GM18517 (cell line): ENCODE measurements around the gene OTOGL.

Source experiments
- ATAC-seq: cut with Tn5 transposase; IDR thresholded peaks from one replicate; pipeline ENCODE4 v1.9.1; 2021; ENCODE audit warnings: mild to moderate bottlenecking, moderate library complexity; ENCODE audit not compliant: unreplicated experiment

OTOGL gene

GRCh38 chr12:80325167-80325959 lies 226.0 kb downstream of the OTOGL start:
- no peak for ATAC-seq

DNA sequence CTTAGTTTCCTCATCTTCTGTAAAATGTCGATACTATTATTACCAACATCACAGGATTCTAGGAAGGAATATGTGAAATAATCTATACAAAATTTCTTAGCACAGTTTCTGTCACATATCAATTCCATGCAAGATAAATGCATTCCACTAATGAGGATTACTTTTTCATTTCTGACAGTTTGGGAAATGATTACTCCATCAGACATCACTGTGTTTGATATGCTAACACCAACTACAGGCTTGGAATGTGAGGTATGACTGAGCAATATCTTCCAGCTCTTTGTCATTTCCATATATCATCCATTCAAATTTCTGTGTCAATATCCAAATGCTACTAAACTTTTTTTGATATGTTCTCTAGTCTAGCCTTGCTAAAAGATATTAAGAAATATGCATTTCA lies 233.5 kb downstream of the OTOGL start:
- ATAC-seq, result no peak

- no peak for ATAC-seq
These were observed 253.1 kb downstream of the OTOGL start for GRCh38 chr12:80352474-80352873.

GRCh38 chr12:80353254-80353653 lies 253.9 kb downstream of the OTOGL start:
- ATAC-seq, result no peak

DNA sequence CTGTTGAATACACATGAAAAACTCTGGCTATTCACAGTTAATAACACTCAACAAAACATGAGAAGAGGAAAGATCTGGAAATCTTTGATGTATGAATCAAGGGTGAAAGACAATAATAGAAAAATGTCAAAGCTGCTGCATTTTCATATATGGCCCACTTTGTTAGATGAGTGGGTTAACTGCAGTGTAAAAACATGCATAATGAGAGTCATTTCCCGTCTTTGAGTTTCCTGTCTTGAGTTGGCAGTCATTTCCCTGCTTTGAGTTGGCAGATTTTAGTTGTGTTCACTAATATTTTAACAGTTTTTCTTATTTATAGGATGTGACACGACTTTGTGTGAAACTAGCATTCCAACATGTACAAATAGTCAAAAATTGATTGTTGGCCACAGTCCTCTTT lies 256.8 kb downstream of the OTOGL start:
- no peak for ATAC-seq

GRCh38 chr12:80359703-80360102 lies 260.4 kb downstream of the OTOGL start:
- no peak for ATAC-seq

DNA sequence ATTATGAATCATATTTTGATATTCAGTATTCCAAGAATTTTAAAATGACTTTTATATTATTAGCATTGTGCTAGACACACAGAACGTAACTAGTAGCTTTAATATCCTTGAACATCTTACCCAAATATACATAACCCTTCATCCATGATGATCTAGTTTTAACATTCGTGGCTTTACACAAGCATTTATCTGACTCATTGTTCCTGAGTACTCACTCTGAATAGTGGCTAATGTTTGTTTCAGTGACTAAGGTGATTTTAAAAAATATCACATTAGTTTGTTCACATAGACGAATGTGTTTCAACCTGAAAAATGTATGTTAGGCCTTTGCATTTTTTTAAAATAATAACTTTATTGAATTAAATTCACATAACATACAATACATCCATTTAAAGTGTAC lies 264.7 kb downstream of the OTOGL start:
- ATAC-seq, result no peak

DNA sequence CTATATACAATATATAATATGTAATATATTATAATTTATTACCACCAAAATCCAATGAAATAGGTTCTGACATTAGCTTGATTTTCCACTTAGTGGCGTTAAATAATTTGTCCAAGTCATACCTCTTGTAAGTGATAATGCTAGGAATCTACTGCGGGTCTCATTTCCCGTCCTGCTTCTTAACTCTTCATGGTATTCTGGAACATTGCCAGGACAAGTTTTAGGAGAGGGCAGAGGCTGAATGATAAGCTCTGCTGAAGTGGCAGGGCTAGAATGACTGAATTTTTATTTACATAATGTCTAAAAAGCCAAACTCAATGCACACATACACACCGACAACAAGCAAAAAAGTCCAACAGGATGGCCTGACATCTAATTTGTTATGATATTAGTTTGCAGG lies 274.3 kb downstream of the OTOGL start:
- ATAC-seq, result no peak

GRCh38 chr12:80374615-80375014 lies 275.3 kb downstream of the OTOGL start:
- no peak for ATAC-seq

DNA sequence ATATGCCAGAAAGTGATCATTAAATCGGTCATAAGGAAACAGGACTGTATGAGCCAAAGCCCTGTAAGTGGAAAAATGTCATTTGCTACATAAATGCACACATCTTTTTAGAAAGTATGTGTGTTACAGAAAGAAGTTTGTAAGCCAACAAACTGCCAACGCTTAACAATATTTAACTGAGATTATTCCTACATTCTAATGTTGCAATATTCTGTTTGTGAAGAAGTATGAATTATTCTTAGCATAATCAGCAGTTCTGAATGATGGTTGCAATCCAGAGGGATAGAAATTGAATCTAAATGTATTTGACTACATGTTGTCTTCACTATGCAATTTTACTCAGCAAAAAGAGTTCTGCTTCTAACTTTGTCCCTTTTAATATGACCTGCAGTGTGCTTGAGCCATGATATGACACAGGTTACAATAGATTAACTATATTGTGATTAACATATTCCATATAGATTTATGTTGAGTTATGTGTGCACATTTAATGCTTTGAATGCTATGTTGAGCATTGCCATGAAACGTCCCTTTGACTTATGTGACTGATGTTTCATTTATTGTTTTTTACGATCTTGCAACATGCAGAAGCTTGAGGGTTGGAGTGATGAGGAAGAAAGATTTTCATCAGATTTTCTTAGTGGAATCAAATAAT lies 277.9 kb downstream of the OTOGL start:
- ATAC-seq, result no peak

DNA sequence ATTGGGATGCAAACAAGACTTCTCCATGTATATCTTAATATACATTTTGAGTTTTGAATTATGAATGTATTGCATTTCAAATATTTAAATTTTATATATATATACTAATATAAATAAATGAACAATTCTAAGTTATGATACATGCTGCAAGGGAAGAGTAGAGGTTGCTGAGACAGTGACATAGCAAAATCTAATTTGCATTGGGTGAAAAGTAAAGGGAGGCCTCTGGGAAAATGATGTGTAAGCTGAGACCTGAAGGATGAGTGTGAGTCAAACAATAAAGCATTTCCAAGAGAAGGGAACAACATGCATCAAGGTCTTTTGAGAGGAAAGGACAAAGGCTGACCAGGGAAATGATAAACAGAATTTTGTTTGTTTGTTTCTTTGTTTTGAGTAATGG lies 281.8 kb downstream of the OTOGL start:
- no peak for ATAC-seq

DNA sequence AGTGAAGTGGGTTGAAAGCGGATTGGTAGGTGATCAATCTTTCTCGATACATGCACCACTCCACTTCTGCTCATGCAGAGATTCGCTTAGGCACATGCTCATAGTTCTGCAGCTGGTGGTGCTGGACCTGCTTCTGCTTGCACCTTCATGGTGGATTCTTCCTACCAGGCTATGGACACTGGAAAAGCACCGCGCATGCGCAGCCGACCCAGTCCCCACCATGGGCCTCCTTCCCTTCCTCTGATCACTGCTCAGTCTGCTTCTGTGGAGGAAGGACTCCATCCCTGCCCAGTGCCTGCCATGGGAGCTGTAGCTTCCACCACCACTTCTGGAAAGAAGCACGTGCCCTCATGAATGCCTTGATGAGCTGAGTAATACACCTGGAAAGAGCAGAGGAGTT lies 282.9 kb downstream of the OTOGL start:
- ATAC-seq, result no peak

DNA sequence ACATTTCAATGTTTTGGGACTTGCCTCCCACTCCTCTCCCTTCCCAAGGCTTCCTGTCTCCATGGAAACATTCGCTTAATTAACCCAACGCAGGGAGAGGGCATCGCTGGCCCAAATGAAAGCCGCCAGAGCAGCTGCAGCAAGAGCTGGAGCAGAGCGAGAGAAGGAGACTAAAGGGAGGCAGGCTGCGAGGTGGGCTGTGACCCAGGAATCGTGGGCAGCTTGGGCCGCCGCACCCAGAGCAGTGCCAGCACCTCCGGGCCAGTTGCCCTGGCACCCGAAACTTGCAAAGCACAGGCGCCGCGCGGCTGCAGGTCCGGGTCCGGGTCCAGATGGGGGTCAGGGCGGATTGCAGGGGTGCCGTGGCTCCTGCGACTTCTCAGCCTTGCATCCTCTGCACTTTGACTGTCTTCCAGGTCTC lies 301.2 kb downstream of the OTOGL start:
- ATAC-seq, result no peak

DNA sequence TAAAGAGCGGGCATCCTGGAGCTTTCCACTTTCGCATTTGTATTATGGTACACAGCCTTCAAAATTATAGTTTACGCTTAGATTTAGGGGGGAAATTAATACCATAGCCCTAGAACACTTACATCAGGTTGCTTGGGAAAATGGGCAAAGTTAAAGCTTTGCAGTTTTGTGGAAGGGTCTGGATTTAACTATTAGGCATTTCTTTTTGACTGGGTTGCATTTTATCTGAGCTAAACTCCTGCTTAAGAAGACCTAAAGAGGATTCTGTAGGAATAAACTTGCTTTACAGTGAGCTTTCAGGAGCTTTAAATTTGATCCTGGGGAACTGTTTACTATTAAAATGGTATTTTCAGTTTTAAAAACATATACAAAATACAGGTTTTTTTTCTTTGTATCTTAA lies 301.9 kb downstream of the OTOGL start:
- ATAC-seq, result no peak

GRCh38 chr12:80404629-80405028 lies 305.3 kb downstream of the OTOGL start:
- ATAC-seq, result no peak

DNA sequence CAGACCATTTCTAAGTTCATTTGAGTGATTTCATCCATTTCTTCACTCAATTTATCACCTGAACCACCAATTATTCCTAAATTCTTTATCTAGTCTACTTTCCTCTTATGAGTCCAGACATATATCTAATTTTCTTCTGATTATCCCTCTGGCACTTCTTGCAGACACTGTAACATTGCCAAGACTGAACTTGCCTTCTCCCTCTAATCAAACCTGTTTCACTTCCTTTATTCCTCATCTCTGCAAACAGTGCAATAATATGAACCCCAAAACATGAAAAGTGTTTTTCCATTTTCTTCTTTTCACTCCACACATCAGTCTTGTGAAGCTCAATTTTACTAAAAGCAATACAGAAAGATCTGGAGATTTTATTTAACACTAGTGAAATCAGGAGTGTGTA lies 306.9 kb downstream of the OTOGL start:
- ATAC-seq, result no peak

- no peak for ATAC-seq
These were observed 312.4 kb downstream of the OTOGL start for GRCh38 chr12:80411787-80412186.

GRCh38 chr12:80412343-80412953 lies 313.1 kb downstream of the OTOGL start:
- peak; percentile 79 for ATAC-seq

GRCh38 chr12:80413462-80413861 lies 314.1 kb downstream of the OTOGL start:
- ATAC-seq, result no peak

GRCh38 chr12:80415466-80415865 lies 316.1 kb downstream of the OTOGL start:
- ATAC-seq, result no peak

DNA sequence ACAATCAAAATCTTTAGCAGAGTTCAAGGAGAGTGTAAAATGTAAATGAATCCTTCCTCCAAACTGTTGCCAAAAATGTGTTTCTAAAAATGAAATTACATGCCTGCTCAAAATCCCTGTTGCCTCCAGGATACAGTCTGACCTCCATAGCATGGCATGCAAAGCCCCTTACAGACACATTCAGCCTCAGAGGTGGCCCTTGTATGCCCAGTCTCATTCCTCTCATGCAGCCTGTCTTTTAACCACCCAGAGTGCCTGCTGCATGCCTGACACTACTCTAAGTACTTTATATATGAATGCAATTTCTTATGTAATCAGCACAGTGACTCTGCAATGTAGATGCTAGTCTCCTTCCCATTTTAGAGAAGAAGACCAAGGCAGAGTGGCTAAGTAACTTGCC lies 320.3 kb downstream of the OTOGL start:
- no peak for ATAC-seq

GRCh38 chr12:80420075-80420474 lies 320.7 kb downstream of the OTOGL start:
- ATAC-seq, result no peak
